ENCODE results near the gene PTPRJ. TPM values are rescaled to one million over a fixed set of nuclear protein-coding genes. Genes with fewer than 3 reads are reported as not detected.

PTPRJ gene
- total and polyA plus RNA-seq, 2 donors (not counting 1 experiment from before 2014, with no cell fraction given), result 5.3 to 5.8 TPM

DNA sequence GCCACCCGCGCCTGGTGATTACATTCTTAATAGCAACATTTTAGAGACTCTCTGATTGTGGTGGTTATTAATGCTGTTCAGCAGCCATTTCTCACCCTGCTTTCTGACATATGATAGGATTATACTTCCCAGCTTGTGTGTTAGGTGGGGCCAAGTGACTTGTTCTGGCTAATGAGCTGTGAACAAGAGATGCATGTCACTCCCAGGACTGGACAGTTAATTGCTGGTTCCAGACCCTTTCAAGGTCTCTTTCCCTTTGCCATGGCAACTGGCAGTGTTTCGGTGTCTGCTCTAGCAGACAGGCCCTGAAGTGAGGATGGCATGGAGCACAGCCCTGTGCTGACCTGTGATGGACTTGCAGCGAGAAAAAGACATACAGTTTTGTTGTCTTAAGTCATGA, 8.9 kb upstream of the PTPRJ start:
- Histone ChIP-seq H3K27me3 (ENCODE audit: control insufficient read depth, insufficient read depth, low read length) (no peaks in the 10 kb centered on the region), H3K4me1 (ENCODE audit: control insufficient read depth, extremely low read depth, insufficient read depth, low read length) (peaks cover 14% of the 10 kb centered on the region), H4K20me1 (ENCODE audit: control insufficient read depth, extremely low read depth, insufficient read depth, low read length) (no peaks in the 10 kb centered on the region), H3K9ac (ENCODE audit: insufficient read depth, low read length) (no peak overlapping the region), H3K9me3 (ENCODE audit: control insufficient read depth, insufficient read depth, low read depth, low read length) (no peaks in the 10 kb centered on the region), H3K79me2 (ENCODE audit: control insufficient read depth, insufficient read depth, low read length) (no peaks in the 10 kb centered on the region), H3K4me3 (replicated peaks in 1 of 4; ENCODE audit: control extremely low read depth in 1 of 4, insufficient read depth in 1 of 4, low read depth in 3 of 4, low read length in 4 of 4) (no peak overlapping the region), H3K4me2 (ENCODE audit: extremely low read depth, insufficient read depth, low read length) (no peak overlapping the region), H2AFZ (ENCODE audit: low read length) (no peak overlapping the region), H3K27ac (ENCODE audit: insufficient read depth, low read length) (no peak overlapping the region), H3K36me3 (ENCODE audit: control insufficient read depth, insufficient read depth, low read length) (no peaks in the 10 kb centered on the region)
- DNase-seq (ENCODE audit: low read depth in 2 of 2), result no peak
- TF ChIP-seq, protein P1, sequence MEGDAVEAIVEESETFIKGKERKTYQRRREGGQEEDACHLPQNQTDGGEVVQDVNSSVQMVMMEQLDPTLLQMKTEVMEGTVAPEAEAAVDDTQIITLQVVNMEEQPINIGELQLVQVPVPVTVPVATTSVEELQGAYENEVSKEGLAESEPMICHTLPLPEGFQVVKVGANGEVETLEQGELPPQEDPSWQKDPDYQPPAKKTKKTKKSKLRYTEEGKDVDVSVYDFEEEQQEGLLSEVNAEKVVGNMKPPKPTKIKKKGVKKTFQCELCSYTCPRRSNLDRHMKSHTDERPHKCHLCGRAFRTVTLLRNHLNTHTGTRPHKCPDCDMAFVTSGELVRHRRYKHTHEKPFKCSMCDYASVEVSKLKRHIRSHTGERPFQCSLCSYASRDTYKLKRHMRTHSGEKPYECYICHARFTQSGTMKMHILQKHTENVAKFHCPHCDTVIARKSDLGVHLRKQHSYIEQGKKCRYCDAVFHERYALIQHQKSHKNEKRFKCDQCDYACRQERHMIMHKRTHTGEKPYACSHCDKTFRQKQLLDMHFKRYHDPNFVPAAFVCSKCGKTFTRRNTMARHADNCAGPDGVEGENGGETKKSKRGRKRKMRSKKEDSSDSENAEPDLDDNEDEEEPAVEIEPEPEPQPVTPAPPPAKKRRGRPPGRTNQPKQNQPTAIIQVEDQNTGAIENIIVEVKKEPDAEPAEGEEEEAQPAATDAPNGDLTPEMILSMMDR (conservative IDR thresholded peaks at IDR 0.05 in 1 of 2, IDR thresholded peaks at IDR 0.05 in 1 of 2; ENCODE audit: low read depth in 1 of 2, low read length in 2 of 2), result no peak
- no peak for TF ChIP-seq EZH2 (IDR thresholded peaks at IDR 0.05; ENCODE audit: low read length, missing control alignments)

DNA sequence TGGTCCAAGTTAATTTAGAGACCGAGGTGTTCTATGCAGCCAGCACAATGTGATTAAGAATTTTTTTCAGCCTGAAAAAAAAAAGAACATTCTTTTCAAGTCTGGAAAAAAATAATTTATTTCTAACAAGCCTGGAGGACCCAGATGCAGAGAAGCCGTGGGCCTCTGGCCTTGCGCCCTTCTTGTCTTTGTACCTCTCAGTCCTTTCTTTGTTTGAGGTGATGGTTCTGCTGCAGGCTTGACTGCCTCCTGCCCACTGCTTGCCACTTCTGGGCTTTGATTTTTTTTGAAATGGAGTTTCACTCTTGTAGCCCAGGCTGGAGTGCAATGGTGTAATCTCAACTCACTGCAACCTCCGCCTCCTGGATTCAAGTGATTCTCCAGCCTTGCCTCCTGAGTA, 7.2 kb upstream of the PTPRJ start:
- no peak overlapping the region for H3K4me2 ChIP-seq (ENCODE audit: extremely low read depth, insufficient read depth, low read length)
- H4K20me1 ChIP-seq (ENCODE audit: control insufficient read depth, extremely low read depth, insufficient read depth, low read length), result no peaks in the 10 kb centered on the region
- peaks cover 14% of the 10 kb centered on the region for H3K4me1 ChIP-seq (ENCODE audit: control insufficient read depth, extremely low read depth, insufficient read depth, low read length)
- no peak overlapping the region for H2AFZ ChIP-seq (ENCODE audit: low read length)
- no peak overlapping the region for H3K9ac ChIP-seq (ENCODE audit: insufficient read depth, low read length)
- no peak for DNase-seq (ENCODE audit: low read depth in 2 of 2)
- H3K79me2 ChIP-seq (ENCODE audit: control insufficient read depth, insufficient read depth, low read length), result no peaks in the 10 kb centered on the region
- TF ChIP-seq EZH2 (IDR thresholded peaks at IDR 0.05; ENCODE audit: low read length, missing control alignments), result no peak
- TF ChIP-seq, protein P1 (conservative IDR thresholded peaks at IDR 0.05 in 1 of 2, IDR thresholded peaks at IDR 0.05 in 1 of 2; ENCODE audit: low read depth in 1 of 2, low read length in 2 of 2), result no peak
- no peaks in the 10 kb centered on the region for H3K9me3 ChIP-seq (ENCODE audit: control insufficient read depth, insufficient read depth, low read depth, low read length)
- H3K36me3 ChIP-seq (ENCODE audit: control insufficient read depth, insufficient read depth, low read length), result no peaks in the 10 kb centered on the region
- no peak overlapping the region for H3K4me3 ChIP-seq (replicated peaks in 1 of 4; ENCODE audit: control extremely low read depth in 1 of 4, insufficient read depth in 1 of 4, low read depth in 3 of 4, low read length in 4 of 4)
- H3K27me3 ChIP-seq (ENCODE audit: control insufficient read depth, insufficient read depth, low read length), result no peaks in the 10 kb centered on the region
- H3K27ac ChIP-seq (ENCODE audit: insufficient read depth, low read length), result peak overlapping the region; percentile 78

GRCh38 chr11:47976931-47977330, 3.4 kb upstream of the PTPRJ start:
- Histone ChIP-seq H3K79me2 (ENCODE audit: control insufficient read depth, insufficient read depth, low read length) (peaks cover 4% of the 10 kb centered on the region), H3K27me3 (ENCODE audit: control insufficient read depth, insufficient read depth, low read length) (no peaks in the 10 kb centered on the region), H3K36me3 (ENCODE audit: control insufficient read depth, insufficient read depth, low read length) (no peaks in the 10 kb centered on the region), H4K20me1 (ENCODE audit: control insufficient read depth, extremely low read depth, insufficient read depth, low read length) (no peaks in the 10 kb centered on the region), H3K9me3 (ENCODE audit: control insufficient read depth, insufficient read depth, low read depth, low read length) (no peaks in the 10 kb centered on the region), H3K4me1 (ENCODE audit: control insufficient read depth, extremely low read depth, insufficient read depth, low read length) (peaks cover 16% of the 10 kb centered on the region), H3K27ac (ENCODE audit: insufficient read depth, low read length) (no peak overlapping the region), H3K9ac (ENCODE audit: insufficient read depth, low read length) (no peak overlapping the region), H3K4me3 (replicated peaks in 1 of 4; ENCODE audit: control extremely low read depth in 1 of 4, insufficient read depth in 1 of 4, low read depth in 3 of 4, low read length in 4 of 4) (no peak overlapping the region), H3K4me2 (ENCODE audit: extremely low read depth, insufficient read depth, low read length) (no peak overlapping the region), H2AFZ (ENCODE audit: low read length) (no peak overlapping the region)
- DNase-seq (ENCODE audit: low read depth in 2 of 2), result no peak
- TF ChIP-seq, protein P1 (conservative IDR thresholded peaks at IDR 0.05 in 1 of 2, IDR thresholded peaks at IDR 0.05 in 1 of 2; ENCODE audit: low read depth in 1 of 2, low read length in 2 of 2), result no peak
- no peak for TF ChIP-seq EZH2 (IDR thresholded peaks at IDR 0.05; ENCODE audit: low read length, missing control alignments)
